ENCODE measurements around the gene OR52I1. TPM values are rescaled to one million over a fixed set of nuclear protein-coding genes. Genes with fewer than 3 reads are reported as not detected.
A peak's percentile ranks its signal among the peaks of the same experiment; 100 is the strongest.

Gene OR52I1
- total and polyA plus RNA-seq, 12 donors: not detected

DNA sequence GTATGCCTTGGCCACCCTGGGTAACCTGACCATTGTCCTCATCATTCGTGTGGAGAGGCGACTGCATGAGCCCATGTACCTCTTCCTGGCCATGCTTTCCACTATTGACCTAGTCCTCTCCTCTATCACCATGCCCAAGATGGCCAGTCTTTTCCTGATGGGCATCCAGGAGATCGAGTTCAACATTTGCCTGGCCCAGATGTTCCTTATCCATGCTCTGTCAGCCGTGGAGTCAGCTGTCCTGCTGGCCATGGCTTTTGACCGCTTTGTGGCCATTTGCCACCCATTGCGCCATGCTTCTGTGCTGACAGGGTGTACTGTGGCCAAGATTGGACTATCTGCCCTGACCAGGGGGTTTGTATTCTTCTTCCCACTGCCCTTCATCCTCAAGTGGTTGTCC is 46.1 kb downstream of the OR52I1 start:
- no peaks in the 10 kb centered on the region for H3K4me1 ChIP-seq (replicated peaks in 1 of 2)
- no peaks in the 10 kb centered on the region for H3K9me3 ChIP-seq (replicated peaks in 1 of 3)
- DNase-seq: no peak
- TF ChIP-seq POLR2A (IDR thresholded peaks at IDR 0.05): no peak
- TF ChIP-seq, protein P1, sequence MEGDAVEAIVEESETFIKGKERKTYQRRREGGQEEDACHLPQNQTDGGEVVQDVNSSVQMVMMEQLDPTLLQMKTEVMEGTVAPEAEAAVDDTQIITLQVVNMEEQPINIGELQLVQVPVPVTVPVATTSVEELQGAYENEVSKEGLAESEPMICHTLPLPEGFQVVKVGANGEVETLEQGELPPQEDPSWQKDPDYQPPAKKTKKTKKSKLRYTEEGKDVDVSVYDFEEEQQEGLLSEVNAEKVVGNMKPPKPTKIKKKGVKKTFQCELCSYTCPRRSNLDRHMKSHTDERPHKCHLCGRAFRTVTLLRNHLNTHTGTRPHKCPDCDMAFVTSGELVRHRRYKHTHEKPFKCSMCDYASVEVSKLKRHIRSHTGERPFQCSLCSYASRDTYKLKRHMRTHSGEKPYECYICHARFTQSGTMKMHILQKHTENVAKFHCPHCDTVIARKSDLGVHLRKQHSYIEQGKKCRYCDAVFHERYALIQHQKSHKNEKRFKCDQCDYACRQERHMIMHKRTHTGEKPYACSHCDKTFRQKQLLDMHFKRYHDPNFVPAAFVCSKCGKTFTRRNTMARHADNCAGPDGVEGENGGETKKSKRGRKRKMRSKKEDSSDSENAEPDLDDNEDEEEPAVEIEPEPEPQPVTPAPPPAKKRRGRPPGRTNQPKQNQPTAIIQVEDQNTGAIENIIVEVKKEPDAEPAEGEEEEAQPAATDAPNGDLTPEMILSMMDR (IDR thresholded peaks at IDR 0.05): no peak
- no peaks in the 10 kb centered on the region for H3K27me3 ChIP-seq
- intact Hi-C loops (cut with DNase I): loop anchor here in 1 of 2 donors (5.0 kb wide), 1 partner anchor 362 kb away; no protein-coding TSS in a partner anchor
- 77 to 91% (median 84%) methylated on average over 6 of the region's 6 CpGs for WGBS, 4 donors
- no peak overlapping the region for H3K27ac ChIP-seq
- no peaks in the 10 kb centered on the region for H3K36me3 ChIP-seq (replicated peaks in 1 of 2)
- no peak overlapping the region for H3K4me3 ChIP-seq

DNA sequence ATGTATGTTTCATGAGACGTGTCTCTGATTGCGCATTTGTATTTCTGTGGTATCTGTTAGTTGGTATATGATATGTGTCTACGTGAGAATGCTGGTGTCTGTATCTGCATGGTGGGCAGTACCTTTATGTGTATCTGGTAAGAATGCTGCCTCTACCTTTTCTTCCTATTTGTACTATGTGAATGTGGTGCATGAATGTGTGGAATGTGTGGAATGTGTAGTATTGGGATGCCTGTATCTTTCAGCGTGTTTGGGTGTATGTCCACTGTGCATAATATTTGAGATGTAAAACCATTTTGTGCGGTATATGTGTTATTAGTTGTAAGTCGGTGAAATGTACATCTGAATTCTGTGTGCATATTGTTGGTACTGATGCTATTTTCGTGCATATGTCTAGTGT is 47.7 kb downstream of the OR52I1 start:
- no peak overlapping the region for H3K27ac ChIP-seq
- no peak for DNase-seq
- H3K9me3 ChIP-seq (replicated peaks in 1 of 3): no peaks in the 10 kb centered on the region
- no peaks in the 10 kb centered on the region for H3K36me3 ChIP-seq (replicated peaks in 1 of 2)
- 75 to 82% (median 78%) methylated on average over 7 of the region's 7 CpGs for WGBS, 4 donors
- TF ChIP-seq POLR2A (IDR thresholded peaks at IDR 0.05): no peak
- TF ChIP-seq, protein P1 (IDR thresholded peaks at IDR 0.05): no peak
- H3K4me1 ChIP-seq (replicated peaks in 1 of 2): no peaks in the 10 kb centered on the region
- H3K27me3 ChIP-seq: no peaks in the 10 kb centered on the region
- no peak overlapping the region for H3K4me3 ChIP-seq
- intact Hi-C loops (cut with DNase I): no loop called here

- no peak overlapping the region for H3K27ac ChIP-seq
- H3K4me3 ChIP-seq: no peak overlapping the region
- DNase-seq: no peak
- WGBS, 4 donors: 65 to 75% (median 73%) methylated on average over 7 of the region's 7 CpGs
- no peaks in the 10 kb centered on the region for H3K36me3 ChIP-seq (replicated peaks in 1 of 2)
- H3K9me3 ChIP-seq (replicated peaks in 1 of 3): no peaks in the 10 kb centered on the region
- no peak for TF ChIP-seq POLR2A (IDR thresholded peaks at IDR 0.05)
- TF ChIP-seq, protein P1 (IDR thresholded peaks at IDR 0.05): no peak
- H3K27me3 ChIP-seq: no peaks in the 10 kb centered on the region
- H3K4me1 ChIP-seq (replicated peaks in 1 of 2): no peaks in the 10 kb centered on the region
- intact Hi-C loops (cut with DNase I): no loop called here
These were observed 48.2 kb downstream of the OR52I1 start for GRCh38 chr11:4642043-4642442.

- TF ChIP-seq, protein P1 (IDR thresholded peaks at IDR 0.05): no peak
- no peak for TF ChIP-seq POLR2A (IDR thresholded peaks at IDR 0.05)
- Histone ChIP-seq H3K4me1 (replicated peaks in 1 of 2) (no peaks in the 10 kb centered on the region), H3K27ac (no peak overlapping the region), H3K36me3 (replicated peaks in 1 of 2) (no peaks in the 10 kb centered on the region), H3K27me3 (no peaks in the 10 kb centered on the region), H3K4me3 (no peak overlapping the region), H3K9me3 (replicated peaks in 1 of 3) (no peaks in the 10 kb centered on the region)
- intact Hi-C loops (cut with DNase I): no loop called here
- WGBS, 4 donors: 17 to 23% (median 22%) methylated on average over 5 of the region's 5 CpGs
- peak in 3 of 7 donors; percentile 11 to 18 (median 15) for DNase-seq
These were observed 49.2 kb downstream of the OR52I1 start for GRCh38 chr11:4643076-4643475.

Data from adrenal gland (tissue), 12 donors.